ENCODE measurements around the gene AVP.
"Not testable (repeated sequence)": the region's sequence is repeated elsewhere in the genome, so short reads cannot be mapped to it uniquely, and the experiment has no call there.

The AVP gene

GRCh38 chr20:3082955-3083952, 1.3 kb downstream of the AVP start:
- DNase-seq (ENCODE audit: low spot score), result no peak

- no peak for DNase-seq (ENCODE audit: low spot score)
Measured at GRCh38 chr20:3082306-3082951, 2.1 kb downstream of the AVP start.

- DNase-seq (ENCODE audit: low spot score), result no peak
Measured at GRCh38 chr20:3081641-3082040, 2.9 kb downstream of the AVP start.

GRCh38 chr20:3080939-3081388, 3.6 kb downstream of the AVP start:
- no peak for DNase-seq (ENCODE audit: low spot score)

- no peak for DNase-seq (ENCODE audit: low spot score)
Measured at GRCh38 chr20:3077618-3078134, 6.8 kb downstream of the AVP start.

GRCh38 chr20:3075315-3075714, 9.2 kb downstream of the AVP start:
- not testable (repeated sequence) for DNase-seq (ENCODE audit: low spot score)

- DNase-seq (ENCODE audit: low spot score), result no peak
Measured at GRCh38 chr20:3074812-3075211, 9.7 kb downstream of the AVP start.

- not testable (repeated sequence) for DNase-seq (ENCODE audit: low spot score)
Measured at GRCh38 chr20:3073251-3073643, 11.3 kb downstream of the AVP start.

- DNase-seq (ENCODE audit: low spot score), result no peak
Measured at GRCh38 chr20:3072530-3073250, 11.8 kb downstream of the AVP start.

- no peak for DNase-seq (ENCODE audit: low spot score)
Measured at GRCh38 chr20:3071610-3072529, 12.7 kb downstream of the AVP start, which contains the start of gene OXT. Gene OXT (plus strand): TSS chr20:3071620. CDS start chr20:3071656, 36 bp downstream.

- no peak for DNase-seq (ENCODE audit: low spot score)
Measured at GRCh38 chr20:3071266-3071609, 13.3 kb downstream of the AVP start.

GRCh38 chr20:3070725-3071124, 13.8 kb downstream of the AVP start:
- DNase-seq (ENCODE audit: low spot score), result no peak

- no peak for DNase-seq (ENCODE audit: low spot score)
Measured at GRCh38 chr20:3068986-3069900, 15.3 kb downstream of the AVP start.

- DNase-seq (ENCODE audit: low spot score), result no peak
Measured at GRCh38 chr20:3068075-3068474, 16.4 kb downstream of the AVP start.

- no peak for DNase-seq (ENCODE audit: low spot score)
Measured at GRCh38 chr20:3067139-3068014, 17.1 kb downstream of the AVP start.

- DNase-seq (ENCODE audit: low spot score), result not testable (repeated sequence)
Measured at GRCh38 chr20:3064119-3064518, 20.4 kb downstream of the AVP start.

GRCh38 chr20:3059489-3059888, 25.0 kb downstream of the AVP start:
- no peak for DNase-seq (ENCODE audit: low spot score)

GRCh38 chr20:3051385-3052019, 33.0 kb downstream of the AVP start:
- no peak for DNase-seq (ENCODE audit: low spot score)

Measured in germinal center (tissue), 1 donor.